OCI-LY7 (cell line): ENCODE data around the gene RCOR3.

Experiments used
- CTCF ChIP-seq: fragments of 200-600 bp; sonication (generic); conservative IDR thresholded peaks from 2 replicates; pipeline ENCODE4 v1.5.1; 2014; ENCODE audit warnings: mild to moderate bottlenecking, antibody characterized with exemption, low read length, moderate library complexity, mixed read lengths
- EZH2phosphoT487 ChIP-seq: fragments of 200-600 bp; sonication (generic); IDR thresholded peaks from 2 replicates; pipeline ENCODE4 v1.6.1; 2018; ENCODE audit warnings: low read depth, borderline replicate concordance, mild to moderate bottlenecking, mixed run types, antibody characterized with exemption, low read length, moderate library complexity, mixed read lengths

- TF ChIP-seq CTCF (no peak), EZH2phosphoT487 (no peak)
Observed at GRCh38 chr1:211343607-211344006, 84.4 kb downstream of the RCOR3 start.
